H1 (cell line): ENCODE results near the gene DTNB. TPM values are rescaled to one million over a fixed set of nuclear protein-coding genes. Genes with fewer than 3 reads are reported as not detected.

Experiments used
- CTCF ChIA-PET: fragments of 300-600 bp; sonication (Branson Sonifier 250); formaldehyde crosslinking; loops from one replicate; lab custom pipeline; 2021; ENCODE audit not compliant: partially characterized antibody; lab: Charles Lee
- POLR2A ChIA-PET: fragments of 300-600 bp; sonication (Branson Sonifier 250); formaldehyde crosslinking; loops from one replicate; lab custom pipeline; 2021; ENCODE audit warnings: inconsistent platforms; ENCODE audit not compliant: partially characterized antibody; lab: Charles Lee
- DNase-seq, 2 experiments: peaks; one replicate each; pipeline versions ENCODE4 v3.0.0 to v3.0.0-alpha.2; 2010 to 2022; ENCODE audit warnings: low spot score in 2 of 2, low read depth in 1 of 2, mixed read lengths in 1 of 2
- FAIRE-seq: peaks from 2 replicates; lab custom pipeline; 2011; peaks lifted over from hg19 to GRCh38; lab: Jason Lieb, UNC
- H2AFZ ChIP-seq: 2 replicates; pipeline ENCODE4 v1.8.1; 2012; ENCODE audit warnings: low read length, inconsistent platforms
- H2AK5ac ChIP-seq: 2 replicates; pipeline ENCODE4 v1.6.1; 2013; ENCODE audit warnings: low read depth, low read length
- H2BK120ac ChIP-seq: replicated peaks from 2 replicates; pipeline ENCODE3; 2013; ENCODE audit warnings: low read depth, low read length, inconsistent platforms
- H2BK12ac ChIP-seq: 2 replicates; pipeline ENCODE4 v1.6.1; 2013; ENCODE audit warnings: low read depth, low read length
- H2BK15ac ChIP-seq: 2 replicates; pipeline ENCODE4 v1.6.1; 2013; ENCODE audit warnings: low read length
- H2BK20ac ChIP-seq: 2 replicates; pipeline ENCODE4 v1.6.1; 2013; ENCODE audit warnings: low read length
- H2BK5ac ChIP-seq: 2 replicates; pipeline ENCODE4 v1.6.1; 2013; ENCODE audit warnings: low read depth, low read length
- H3K14ac ChIP-seq: 2 replicates; pipeline ENCODE4 v1.6.1; 2013; ENCODE audit warnings: inconsistent platforms; ENCODE audit not compliant: insufficient read length
- H3K18ac ChIP-seq: 2 replicates; pipeline ENCODE4 v1.6.1; 2013; ENCODE audit warnings: low read length; ENCODE audit errors: extremely low read depth
- H3K23ac ChIP-seq: 2 replicates; pipeline ENCODE4 v1.6.1; 2013; ENCODE audit warnings: inconsistent platforms; ENCODE audit not compliant: insufficient read length
- H3K23me2 ChIP-seq: 2 replicates; pipeline ENCODE4 v1.6.1; 2013; ENCODE audit warnings: low read depth, low read length
- H3K27ac ChIP-seq: 2 replicates; pipeline ENCODE4 v1.6.1; 2011; ENCODE audit warnings: low read depth, low read length, inconsistent platforms
- H3K27me3 ChIP-seq, 4 experiments: replicated peaks in 1 of 4; 1 replicate in 1 of 4; 2 replicates in 3 of 4; pipeline versions ENCODE4 v1.6.1 to v1.8.1; 2011 to 2013; ENCODE audit warnings: low read length in 3 of 4, mild to moderate bottlenecking in 3 of 4, inconsistent platforms in 2 of 4, mixed read lengths in 2 of 4, moderate library complexity in 1 of 4; ENCODE audit not compliant: control insufficient read depth in 3 of 4, insufficient read depth in 3 of 4; ENCODE audit errors: extremely low read depth in 1 of 4
- H3K36me3 ChIP-seq, 4 experiments: 2 replicates each; pipeline versions ENCODE4 v1.6.1 to v1.8.1; 2011 to 2013; ENCODE audit warnings: mild to moderate bottlenecking in 4 of 4, low read length in 3 of 4, moderate library complexity in 2 of 4, control low read depth in 1 of 4, inconsistent platforms in 1 of 4; ENCODE audit not compliant: insufficient read depth in 4 of 4, control insufficient read depth in 2 of 4
- H3K4ac ChIP-seq: replicated peaks from 2 replicates; pipeline ENCODE3; 2013; ENCODE audit warnings: low read length, low read depth, mixed read lengths, inconsistent platforms; ENCODE audit not compliant: insufficient read length
- H3K4me1 ChIP-seq, 4 experiments: replicated peaks in 1 of 4; 1 replicate in 1 of 4; 2 replicates in 3 of 4; pipeline versions ENCODE4 v1.6.1 to v1.8.1; 2011 to 2013; ENCODE audit warnings: low read length in 3 of 4, inconsistent platforms in 2 of 4, mixed read lengths in 1 of 4; ENCODE audit not compliant: insufficient read depth in 4 of 4, control insufficient read depth in 3 of 4
- H3K4me2 ChIP-seq, 2 experiments: 2 replicates each; pipeline versions ENCODE4 v1.6.1 to v1.8.1; 2011 to 2013; ENCODE audit warnings: low read depth in 2 of 2, low read length in 2 of 2, control low read depth in 1 of 2, inconsistent platforms in 1 of 2, mild to moderate bottlenecking in 1 of 2; ENCODE audit not compliant: insufficient read depth in 1 of 2
- H3K4me3 ChIP-seq, 4 experiments: fragments of 200-600, 300-600 bp in 1 of 4; sonication (generic), shearing (Covaris generic), sonication (Bioruptor Twin) in 1 of 4; 2 replicates each; pipeline versions ENCODE4 v1.5.1 to v1.8.1; 2011 to 2016; ENCODE audit warnings: low read length in 4 of 4, low read depth in 3 of 4, control low read depth in 2 of 4, inconsistent platforms in 2 of 4, mild to moderate bottlenecking in 2 of 4, mixed read lengths in 1 of 4, moderate library complexity in 1 of 4; ENCODE audit not compliant: insufficient read depth in 2 of 4; ENCODE audit errors: extremely low read depth in 1 of 4
- H3K56ac ChIP-seq: replicated peaks from 2 replicates; pipeline ENCODE3; 2013; ENCODE audit warnings: low read depth, mild to moderate bottlenecking, mixed read lengths, low read length, inconsistent platforms; ENCODE audit not compliant: insufficient read length
- H3K79me1 ChIP-seq: 2 replicates; pipeline ENCODE4 v1.6.1; 2013; ENCODE audit warnings: low read depth, low read length, control low read depth
- H3K79me2 ChIP-seq, 2 experiments: 2 replicates each; pipeline versions ENCODE4 v1.6.1 to v1.8.1; 2012 to 2013; ENCODE audit warnings: low read length in 2 of 2, mild to moderate bottlenecking in 2 of 2, inconsistent platforms in 1 of 2; ENCODE audit not compliant: insufficient read depth in 2 of 2, control insufficient read depth in 1 of 2
- H3K9ac ChIP-seq, 4 experiments: replicated peaks in 1 of 4; 1 replicate in 1 of 4; 2 replicates in 3 of 4; pipeline versions ENCODE4 v1.6.1 to v1.8.1; 2011 to 2013; ENCODE audit warnings: low read depth in 3 of 4, low read length in 3 of 4, control low read depth in 2 of 4, mild to moderate bottlenecking in 2 of 4, moderate library complexity in 2 of 4, inconsistent platforms in 1 of 4; ENCODE audit errors: extremely low read depth in 1 of 4
- H3K9me3 ChIP-seq, 2 experiments: 2 replicates each; pipeline versions ENCODE4 v1.6.1 to v1.8.1; 2012 to 2013; ENCODE audit warnings: mild to moderate bottlenecking in 2 of 2, moderate library complexity in 2 of 2, control low read depth in 1 of 2, inconsistent platforms in 1 of 2, low read depth in 1 of 2, low read length in 1 of 2, mixed read lengths in 1 of 2; ENCODE audit not compliant: insufficient read depth in 2 of 2
- H4K20me1 ChIP-seq, 2 experiments: replicated peaks in 1 of 2; 2 replicates each; pipeline versions ENCODE3 to v1.8.1; 2011 to 2013; ENCODE audit warnings: inconsistent platforms in 2 of 2, low read length in 2 of 2, mild to moderate bottlenecking in 1 of 2; ENCODE audit not compliant: insufficient read depth in 2 of 2, control insufficient read depth in 1 of 2
- H4K5ac ChIP-seq: 2 replicates; pipeline ENCODE4 v1.6.1; 2013; ENCODE audit warnings: low read length, low read depth, mixed read lengths, inconsistent platforms; ENCODE audit not compliant: insufficient read length
- H4K8ac ChIP-seq: 2 replicates; pipeline ENCODE4 v1.8.0; 2013; ENCODE audit warnings: mild to moderate bottlenecking, moderate library complexity, low read length, inconsistent platforms; ENCODE audit not compliant: insufficient read depth; ENCODE audit errors: extremely low read depth
- H4K91ac ChIP-seq: replicated peaks from 2 replicates; pipeline ENCODE3; 2013; ENCODE audit warnings: low read length, mixed read lengths, inconsistent platforms; ENCODE audit not compliant: insufficient read length
- CREB1 ChIP-seq: IDR thresholded peaks from 2 replicates; pipeline ENCODE4 v1.6.1; 2012; ENCODE audit warnings: inconsistent platforms
- PHF8 ChIP-seq: fragments of 200-600 bp; sonication (generic); conservative IDR thresholded peaks from 2 replicates; pipeline ENCODE4 v1.7.1; 2012; ENCODE audit warnings: low read depth, mild to moderate bottlenecking, inconsistent platforms, low read length, moderate library complexity
- WGBS, 2 experiments: shearing (Covaris generic) in 1 of 2; methylation state at CpG; one replicate each; pipeline versions ENCODE4 v1.1.6 to v1.1.7; 2013 to 2015; ENCODE audit warnings: low lambda C conversion rate in 2 of 2, mixed read lengths in 2 of 2, inconsistent platforms in 1 of 2, low coverage in 1 of 2, missing lambda C conversion rate in 1 of 2; ENCODE audit not compliant: insufficient replicate concordance in 2 of 2, insufficient coverage in 1 of 2, insufficient read length in 1 of 2; ENCODE audit errors: extremely low coverage in 1 of 2, missing lambda C conversion rate in 1 of 2; 5-methylcytosine and 5-hydroxymethylcytosine counted together
- polyA plus RNA-seq, 7 experiments: library from polyadenylated mRNA; depleted of rRNA in 3 of 7; stranded (reverse) in 5 of 7; unstranded in 2 of 7; fragments of >200 nt in 5 of 7; fragments of 200-250 nt in 2 of 7; gene quantifications; 1 replicate in 5 of 7; 2 replicates in 1 of 7; 4 replicates in 1 of 7; pipeline versions ENCODE4 v1.2.1 to v1.2.3, GENCODE V29; 2011 to 2013; ENCODE audit warnings: missing spikeins in 2 of 7, mixed read lengths in 2 of 7
- total RNA-seq: library from RNA; stranded (reverse); fragmentation: NEBNext Ultra II Directional; extraction: Animal tissue kit (Norgen Biotek cat#: 25700); gene quantifications from 2 replicates; pipeline ENCODE4 v1.2.1, GENCODE V29; 2021

Gene DTNB
- total and polyA plus RNA-seq, 2 of the 8 experiments (the other 6 are each of a cell fraction or from before 2014, with no cell fraction given), result 39.6 to 49.5 TPM

DNA sequence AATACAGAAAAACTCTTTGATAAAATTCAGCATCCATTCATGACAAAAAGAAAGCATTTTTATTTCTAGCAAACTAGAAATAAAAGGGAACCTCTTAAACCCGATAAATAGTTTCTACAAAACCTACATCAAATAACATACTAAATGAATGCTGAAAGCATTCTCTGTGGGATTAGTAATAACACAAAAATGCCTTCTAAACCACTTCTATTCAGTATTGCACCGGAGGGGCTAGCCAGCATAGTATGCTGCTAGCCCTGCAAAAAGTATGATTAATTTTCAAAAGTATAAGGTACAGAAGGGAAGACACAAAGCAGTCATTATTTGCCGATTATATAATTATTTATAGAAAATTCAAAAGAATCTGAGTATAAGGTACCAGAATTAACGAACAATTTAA lies 145.2 kb downstream of the DTNB start:
- no peak overlapping the region for H4K8ac ChIP-seq
- no peak overlapping the region for H2BK20ac ChIP-seq
- FAIRE-seq (no peak), DNase-seq (no peak)
- H3K4me3 ChIP-seq, result no peak overlapping the region
- H3K23me2 ChIP-seq, result no peaks in the 10 kb centered on the region
- H2BK12ac ChIP-seq, result no peak overlapping the region
- no peaks in the 10 kb centered on the region for H4K20me1 ChIP-seq
- no peak overlapping the region for H3K4me2 ChIP-seq
- no peaks in the 10 kb centered on the region for H3K79me1 ChIP-seq
- H3K4ac ChIP-seq, result no peak overlapping the region
- H2BK15ac ChIP-seq, result no peak overlapping the region
- no peak overlapping the region for H2BK120ac ChIP-seq
- ChIA-PET CTCF (no interaction called here), POLR2A (no interaction called here)
- no peak overlapping the region for H3K9ac ChIP-seq
- H3K14ac ChIP-seq, result no peak overlapping the region
- H3K56ac ChIP-seq, result no peak overlapping the region
- H2AK5ac ChIP-seq, result no peak overlapping the region
- peaks cover 0 to 5% (median 2%) of the 10 kb centered on the region in 4 experiments; a peak in 1 of 8 replicates for H3K36me3 ChIP-seq
- no peak overlapping the region for H2AFZ ChIP-seq
- TF ChIP-seq CREB1, result no peak
- no peak for TF ChIP-seq PHF8
- no peak overlapping the region for H4K5ac ChIP-seq
- H3K18ac ChIP-seq, result no peak overlapping the region
- H3K23ac ChIP-seq, result no peak overlapping the region
- 96% methylated on average over 4 of the region's 4 CpGs; no CpG with 5 or more reads in 1 of the 2 experiments for WGBS, 2 experiments
- no peak overlapping the region for H3K27ac ChIP-seq
- H2BK5ac ChIP-seq, result no peak overlapping the region
- no peaks in the 10 kb centered on the region for H3K79me2 ChIP-seq
- H3K4me1 ChIP-seq, result no peaks in the 10 kb centered on the region
- no peak overlapping the region for H4K91ac ChIP-seq
- H3K27me3 ChIP-seq, result no peaks in the 10 kb centered on the region
- H3K9me3 ChIP-seq, result no peaks in the 10 kb centered on the region
